Activated T-helper 1 cell treated with Interleukin-2 at 50 U/mL for 16 hours (primary cell): ENCODE measurements around the gene THSD7A.

Experiments used
- DNase-seq: peaks from one replicate; pipeline ENCODE4 v3.0.0-alpha.2; 2020; ENCODE audit warnings: low read depth

Gene THSD7A

GRCh38 chr7:11412036-11412435, 420.0 kb downstream of the THSD7A start:
- DNase-seq, result no peak

DNA sequence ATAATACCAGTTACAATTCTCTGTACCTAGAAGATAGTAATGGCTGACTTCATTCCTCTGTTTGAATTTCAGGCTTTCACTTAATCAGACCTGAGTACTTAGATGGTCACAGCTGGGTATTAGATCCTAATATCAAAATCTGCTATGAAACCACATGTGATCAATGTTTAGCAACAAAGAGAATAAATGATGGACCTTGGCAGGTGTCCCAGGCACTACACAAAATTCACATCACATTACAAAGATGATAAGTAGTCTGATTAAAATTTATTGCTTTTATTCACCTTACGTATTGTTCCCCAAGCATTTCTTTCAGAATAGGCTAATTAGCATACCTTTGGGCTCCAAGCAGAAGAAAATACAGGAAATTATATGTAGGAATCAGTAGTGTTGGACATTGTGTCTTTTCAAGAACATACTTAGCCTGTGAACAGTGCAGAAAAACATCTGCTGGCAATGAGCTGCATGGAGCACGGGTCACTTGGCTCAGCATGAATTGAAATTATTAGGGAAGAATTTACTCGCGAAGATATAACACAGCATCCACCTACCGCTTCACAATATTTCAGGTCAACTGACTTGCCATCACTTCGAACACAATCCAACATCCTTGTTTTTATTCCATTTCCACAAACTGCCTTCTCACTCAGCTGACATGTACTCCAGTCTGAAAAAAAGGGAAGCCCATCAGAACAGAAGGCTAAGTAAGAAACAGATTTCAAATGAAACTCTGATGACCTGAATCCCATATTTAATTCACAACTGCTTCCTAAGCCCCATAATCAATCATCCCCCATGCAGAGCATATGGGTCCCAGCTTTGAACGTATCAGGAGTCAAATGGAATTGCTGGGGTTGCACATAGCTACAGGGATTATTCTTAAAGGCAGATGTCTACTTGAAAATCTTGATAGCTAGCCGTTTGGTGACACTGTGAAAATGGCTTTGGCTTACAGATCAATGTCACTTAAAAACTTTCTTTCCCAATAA, 421.0 kb downstream of the THSD7A start:
- DNase-seq, result no peak

- no peak for DNase-seq
These were observed 427.6 kb downstream of the THSD7A start for GRCh38 chr7:11404355-11404754.

- no peak for DNase-seq
These were observed 428.2 kb downstream of the THSD7A start for GRCh38 chr7:11403781-11404180.

DNA sequence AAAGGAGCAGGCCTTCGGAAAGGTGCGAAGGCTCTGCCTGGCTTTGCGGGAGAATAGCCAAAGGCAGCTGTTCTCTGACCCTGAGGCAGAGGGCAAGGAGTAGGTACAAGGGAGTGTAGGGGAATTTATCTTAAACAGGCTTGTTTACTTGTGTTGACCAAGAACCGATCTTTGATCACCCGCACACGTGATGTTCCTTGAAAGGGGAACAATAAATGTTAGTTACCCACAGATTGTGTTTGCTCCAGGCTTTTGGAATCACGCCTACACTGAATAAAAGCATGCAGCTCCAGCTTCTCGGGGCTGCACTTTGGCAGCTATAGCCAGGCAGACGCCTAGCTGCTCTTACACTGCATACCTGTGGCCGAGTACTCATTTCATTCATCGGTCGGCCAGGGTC, 437.6 kb downstream of the THSD7A start:
- DNase-seq, result no peak

DNA sequence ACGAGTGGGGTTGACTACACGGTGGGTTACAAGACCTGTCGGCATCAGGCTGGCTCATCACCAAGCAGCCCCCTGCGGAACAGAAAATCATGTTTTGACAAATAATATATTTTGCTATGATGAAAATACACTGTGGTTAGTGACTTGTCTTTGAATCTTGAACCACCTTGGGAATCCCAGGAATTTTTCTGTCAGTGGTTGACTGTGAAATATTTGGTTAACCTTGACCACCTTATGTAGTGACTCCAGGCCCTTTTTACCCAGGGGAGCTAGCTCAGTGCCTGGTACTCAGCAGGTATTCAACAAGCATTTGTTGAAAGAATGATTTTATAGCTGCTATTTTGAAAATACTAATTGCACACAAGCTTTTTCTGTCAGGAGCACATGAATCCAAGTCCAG, 452.4 kb downstream of the THSD7A start:
- no peak for DNase-seq

DNA sequence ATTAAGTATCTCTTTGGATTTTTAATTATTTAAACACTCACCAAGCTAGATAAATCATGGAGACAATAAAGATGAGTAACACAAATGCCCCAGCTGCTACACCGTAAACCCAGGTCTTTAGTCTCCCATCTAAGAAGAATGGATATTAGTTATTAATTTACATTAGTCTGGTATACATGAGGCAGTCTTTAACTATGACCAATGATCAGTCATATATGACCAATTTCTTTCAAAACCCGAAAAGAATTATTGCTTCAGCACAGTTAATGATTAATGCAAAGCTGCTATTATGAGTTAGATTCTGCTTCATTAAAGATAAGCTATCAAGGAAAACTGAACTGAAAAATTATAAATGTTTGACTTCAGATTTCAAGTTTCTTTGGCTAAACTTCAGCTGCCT, 455.5 kb downstream of the THSD7A start:
- DNase-seq, result no peak

GRCh38 chr7:11374629-11375028, 457.4 kb downstream of the THSD7A start:
- no peak for DNase-seq

DNA sequence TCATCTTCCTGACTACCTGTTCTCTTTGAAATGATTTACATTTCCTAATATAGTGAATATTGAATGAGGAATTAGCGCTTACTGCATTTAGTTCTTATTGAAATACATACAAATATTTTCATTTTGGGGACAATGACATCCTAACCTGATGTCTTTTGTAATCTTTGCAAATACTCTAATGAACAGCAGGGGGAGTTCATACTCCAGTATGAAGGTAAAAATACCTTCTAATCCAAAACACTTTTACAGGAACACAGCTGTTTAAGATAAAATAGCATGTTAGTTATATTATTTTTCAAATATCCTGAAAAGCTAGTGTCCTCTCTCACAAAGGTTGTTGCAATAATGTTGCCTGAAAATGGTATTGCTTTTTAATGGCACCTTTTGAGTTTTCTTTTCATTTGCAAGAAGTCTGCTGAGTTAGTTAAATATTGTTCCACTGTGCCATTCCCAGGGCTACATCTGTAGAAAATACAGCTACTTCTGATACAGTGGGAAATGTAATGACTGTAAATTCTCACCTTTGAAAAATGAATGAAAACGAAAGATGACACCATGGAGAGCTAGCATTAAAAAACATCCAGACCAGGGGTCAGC, 458.4 kb downstream of the THSD7A start:
- no peak for DNase-seq

DNA sequence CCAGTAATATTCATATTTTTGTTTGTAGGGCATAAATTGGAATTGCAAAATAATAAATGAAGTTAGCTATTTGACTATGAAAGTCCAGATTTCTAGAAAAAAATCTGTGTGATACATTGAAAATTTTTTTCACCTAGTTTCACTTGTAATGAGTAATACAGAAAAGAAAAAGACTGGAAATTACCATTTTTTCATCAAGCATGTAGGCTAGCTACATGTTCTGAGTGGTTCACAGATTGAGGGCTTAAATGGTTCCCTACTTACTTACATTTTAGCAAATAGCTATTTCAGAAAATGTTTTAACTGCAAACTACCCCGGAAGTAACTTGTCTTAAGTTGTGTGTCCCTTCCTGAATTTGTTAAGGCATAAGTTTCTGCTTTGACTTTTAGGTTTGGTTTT, 462.3 kb downstream of the THSD7A start:
- no peak for DNase-seq

- DNase-seq, result no peak
These were observed 465.9 kb downstream of the THSD7A start for GRCh38 chr7:11366118-11366517.

DNA sequence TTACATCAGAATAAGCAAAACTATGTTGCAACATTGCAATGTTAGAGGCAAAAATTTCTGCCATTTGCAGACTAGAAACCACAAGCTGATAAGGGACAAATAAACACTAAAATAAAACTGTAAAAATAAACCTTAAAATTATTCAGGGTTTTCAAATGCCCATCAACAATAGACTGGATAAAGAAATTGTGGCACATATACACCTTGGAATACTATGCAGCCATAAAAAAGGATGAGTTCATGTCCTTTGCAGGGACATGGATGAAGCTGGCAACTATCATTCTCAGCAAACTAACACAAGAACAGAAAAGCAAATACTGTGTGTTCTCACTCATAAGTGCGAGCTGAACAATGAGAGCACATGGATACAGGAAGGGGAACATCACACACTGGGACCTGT, 473.4 kb downstream of the THSD7A start:
- DNase-seq, result no peak

- DNase-seq, result no peak
These were observed 476.5 kb downstream of the THSD7A start for GRCh38 chr7:11355399-11356005.

DNA sequence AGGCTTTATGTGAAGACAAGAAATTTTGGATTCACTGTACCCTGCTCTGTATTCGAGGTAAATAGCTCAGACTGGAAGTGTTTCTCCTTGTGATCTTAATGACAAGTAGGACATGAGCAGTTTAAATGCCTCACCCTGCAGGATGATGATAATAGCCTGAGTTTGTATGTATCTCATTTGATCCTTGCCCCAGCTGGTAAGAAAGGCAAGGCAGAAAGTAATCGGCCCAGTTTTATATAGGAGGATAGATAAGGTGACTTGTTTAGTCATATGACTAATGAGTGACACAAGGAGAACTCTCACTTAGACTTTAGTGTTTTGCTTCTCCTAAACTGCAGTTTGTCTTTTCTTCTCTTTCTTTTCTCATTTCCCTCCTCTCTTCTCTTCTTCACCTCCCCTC, 485.7 kb downstream of the THSD7A start:
- DNase-seq, result no peak

- no peak for DNase-seq
These were observed 486.4 kb downstream of the THSD7A start for GRCh38 chr7:11345621-11346020.

DNA sequence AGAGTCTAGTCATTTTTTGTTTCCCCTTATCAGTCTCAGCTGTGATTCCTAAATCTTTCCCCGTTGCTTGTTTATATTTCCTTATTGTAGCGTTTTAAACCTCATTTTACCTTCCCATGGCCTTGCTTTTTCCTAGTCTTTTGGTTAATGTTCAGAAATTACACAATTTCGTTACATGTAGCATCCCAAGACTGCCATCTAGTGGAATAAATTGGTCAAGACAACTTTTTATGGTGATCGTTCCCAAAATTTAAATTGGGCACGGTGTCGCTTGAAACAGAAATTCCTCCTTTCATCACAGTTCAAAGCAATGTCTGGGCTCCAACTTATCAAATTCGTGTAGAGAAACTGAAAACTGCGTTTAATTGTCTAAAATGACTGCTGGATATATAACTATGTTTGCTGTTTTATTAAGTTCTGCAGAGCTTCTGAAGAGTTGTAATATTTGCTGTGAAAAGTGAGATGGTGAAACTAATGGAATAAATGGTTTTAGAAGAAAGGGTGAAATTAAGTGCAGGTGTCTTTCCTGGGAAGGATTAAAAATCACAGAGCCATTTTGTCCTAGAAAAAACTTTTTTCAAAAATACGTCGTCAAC, 488.1 kb downstream of the THSD7A start:
- DNase-seq, result no peak

DNA sequence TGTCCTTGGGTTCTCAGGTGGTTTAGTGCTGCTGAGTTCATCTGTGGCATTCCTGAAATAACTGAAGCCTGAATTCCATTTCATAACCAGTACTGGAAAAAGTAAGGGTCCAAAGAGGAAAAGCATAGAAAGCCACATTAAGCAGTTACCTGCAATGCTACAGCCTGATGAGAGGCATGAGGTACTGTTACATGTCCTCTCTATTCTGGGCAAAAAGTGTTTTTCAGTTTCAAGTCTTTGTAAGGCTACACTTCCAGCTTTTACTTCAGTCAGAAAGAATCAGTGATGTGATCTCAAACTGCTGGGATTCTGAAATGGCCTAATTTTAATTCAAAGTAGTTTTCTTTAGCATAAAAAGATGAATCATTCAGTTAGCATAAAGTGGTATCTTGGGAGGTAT, 488.9 kb downstream of the THSD7A start:
- DNase-seq, result no peak

GRCh38 chr7:11341285-11341944, 490.6 kb downstream of the THSD7A start:
- DNase-seq, result no peak

- DNase-seq, result no peak
These were observed 495.6 kb downstream of the THSD7A start for GRCh38 chr7:11336432-11336831.

GRCh38 chr7:11335947-11336346, 496.1 kb downstream of the THSD7A start:
- DNase-seq, result no peak

GRCh38 chr7:11332865-11333228, 499.2 kb downstream of the THSD7A start:
- DNase-seq, result no peak

- DNase-seq, result no peak
These were observed 499.7 kb downstream of the THSD7A start for GRCh38 chr7:11332186-11332864.
